GM23338 (cell line): ENCODE measurements around the gene CFAP53. TPM values are rescaled to one million over a fixed set of nuclear protein-coding genes. Genes with fewer than 3 reads are reported as not detected.

Source experiments
- ATAC-seq: fragments of 200-7000 bp; cut with Tn5 transposase; 3 replicates; pipeline ENCODE4 v1.9.1; 2020
- DNase-seq: peaks from one replicate; pipeline ENCODE4 v3.0.0-alpha.2; 2015; ENCODE audit warnings: low spot score
- H2AFZ ChIP-seq: fragments of 200-600 bp; sonication (generic); 2 replicates; pipeline ENCODE4 v1.8.0; 2016; ENCODE audit warnings: antibody characterized with exemption, mild to moderate bottlenecking, moderate library complexity
- H3F3A ChIP-seq: fragments of 200-600 bp; sonication (generic); replicated peaks from 2 replicates; pipeline ENCODE4 v1.8.0; 2017; ENCODE audit warnings: antibody characterized with exemption, mixed run types, low read depth
- H3K27ac ChIP-seq: fragments of 200-600 bp; sonication (generic); 2 replicates; pipeline ENCODE4 v1.6.1; 2016; ENCODE audit warnings: low read depth
- H3K27me3 ChIP-seq: fragments of 200-600 bp; sonication (generic); 2 replicates; pipeline ENCODE4 v1.8.0; 2016; ENCODE audit warnings: mild to moderate bottlenecking, mixed run types, moderate library complexity; ENCODE audit not compliant: insufficient read depth
- H3K36me3 ChIP-seq: fragments of 200-600 bp; sonication (generic); 2 replicates; pipeline ENCODE4 v1.8.0; 2016; ENCODE audit warnings: mild to moderate bottlenecking; ENCODE audit not compliant: insufficient read depth
- H3K4me1 ChIP-seq: fragments of 200-600 bp; sonication (generic); 2 replicates; pipeline ENCODE4 v1.8.0; 2016; ENCODE audit warnings: mild to moderate bottlenecking, moderate library complexity; ENCODE audit not compliant: insufficient read depth
- H3K4me2 ChIP-seq: fragments of 200-600 bp; sonication (generic); 2 replicates; pipeline ENCODE4 v1.7.1; 2017; ENCODE audit warnings: mixed run types
- H3K4me3 ChIP-seq: fragments of 200-600 bp; sonication (generic); 2 replicates; pipeline ENCODE4 v1.6.1; 2016; ENCODE audit warnings: mixed run types
- H3K79me2 ChIP-seq: fragments of 200-600 bp; sonication (generic); replicated peaks from 2 replicates; pipeline ENCODE4 v1.8.0; 2017; ENCODE audit warnings: mild to moderate bottlenecking; ENCODE audit not compliant: insufficient read depth
- H3K9me2 ChIP-seq: fragments of 200-600 bp; sonication (generic); 2 replicates; pipeline ENCODE4 v1.8.0; 2017; ENCODE audit not compliant: insufficient read depth
- H4K20me1 ChIP-seq: fragments of 200-600 bp; sonication (generic); replicated peaks from 2 replicates; pipeline ENCODE4 v1.8.0; 2017; ENCODE audit warnings: mild to moderate bottlenecking; ENCODE audit not compliant: insufficient read depth
- H3K27ac Mint-ChIP-seq: 2 replicates; pipeline ENCODE4 v1.8.0; 2020; ENCODE audit warnings: inconsistent platforms, mild to moderate bottlenecking, moderate library complexity, mixed read lengths
- H3K27me3 Mint-ChIP-seq: 3 replicates; pipeline ENCODE4 v1.8.0; 2022; ENCODE audit warnings: low read depth, mild to moderate bottlenecking, moderate library complexity, mixed read lengths, inconsistent platforms; ENCODE audit not compliant: insufficient read depth, poor library complexity
- H3K36me3 Mint-ChIP-seq: 3 replicates; pipeline ENCODE4 v1.8.0; 2021; ENCODE audit warnings: low read depth, mild to moderate bottlenecking, inconsistent platforms, moderate library complexity, mixed read lengths
- H3K4me1 Mint-ChIP-seq: 3 replicates; pipeline ENCODE4 v1.8.0; 2020; ENCODE audit warnings: mild to moderate bottlenecking, inconsistent platforms, mixed read lengths
- H3K4me3 Mint-ChIP-seq: 3 replicates; pipeline ENCODE4 v1.8.0; 2021; ENCODE audit warnings: moderate library complexity, mild to moderate bottlenecking, inconsistent platforms, mixed read lengths
- H3K9me3 Mint-ChIP-seq: 3 replicates; pipeline ENCODE4 v1.8.0; 2020; ENCODE audit warnings: moderate library complexity, mild to moderate bottlenecking, inconsistent platforms, mixed read lengths
- CREB1 ChIP-seq: fragments of 250-450 bp; sonication (Bioruptor Pico); IDR thresholded peaks from 2 replicates; pipeline ENCODE4 v1.5.0; 2020; ENCODE audit warnings: low read depth, mild to moderate bottlenecking, moderate library complexity
- ETS1 ChIP-seq: IDR thresholded peaks from 2 replicates; pipeline ENCODE4 v1.6.1; 2016; ENCODE audit warnings: antibody characterized with exemption
- EZH2 ChIP-seq: fragments of 200-600 bp; sonication (generic); IDR thresholded peaks from one replicate; pipeline ENCODE4 v1.8.0; 2017; ENCODE audit warnings: antibody characterized with exemption, mild to moderate bottlenecking, low read depth; ENCODE audit not compliant: unreplicated experiment
- EZH2phosphoT487 ChIP-seq: fragments of 200-600 bp; sonication (generic); IDR thresholded peaks from one replicate; pipeline ENCODE4 v1.8.1; 2018; ENCODE audit warnings: antibody characterized with exemption; ENCODE audit not compliant: unreplicated experiment
- JUNB ChIP-seq: IDR thresholded peaks from one replicate; pipeline ENCODE4 v1.6.1; 2016; ENCODE audit warnings: antibody characterized with exemption; ENCODE audit not compliant: unreplicated experiment
- NANOG ChIP-seq: IDR thresholded peaks from 2 replicates; pipeline ENCODE4 v1.6.1; 2016; ENCODE audit warnings: antibody characterized with exemption, borderline replicate concordance
- POLR2AphosphoS5 ChIP-seq: IDR thresholded peaks from 2 replicates; pipeline ENCODE4 v1.6.1; 2016; ENCODE audit warnings: antibody characterized with exemption, low read depth
- REST ChIP-seq: IDR thresholded peaks from one replicate; pipeline ENCODE4 v1.6.1; 2018; ENCODE audit warnings: antibody characterized with exemption; ENCODE audit not compliant: unreplicated experiment
- STAT1 ChIP-seq: IDR thresholded peaks from one replicate; pipeline ENCODE4 v1.6.1; 2016; ENCODE audit warnings: antibody characterized with exemption; ENCODE audit not compliant: unreplicated experiment
- ZNF114 ChIP-seq: fragments of 250-450 bp; sonication (Bioruptor Pico); IDR thresholded peaks from 2 replicates; pipeline ENCODE4 v1.5.0; 2020; ENCODE audit warnings: mild to moderate bottlenecking, moderate library complexity
- ZNF331 ChIP-seq: fragments of 250-450 bp; sonication (Bioruptor Pico); IDR thresholded peaks from 2 replicates; pipeline ENCODE4 v1.5.0; 2020; ENCODE audit warnings: low read depth, mild to moderate bottlenecking, moderate library complexity
- ZNF462 ChIP-seq: fragments of 250-450 bp; sonication (Bioruptor Pico); IDR thresholded peaks from 2 replicates; pipeline ENCODE4 v1.5.0; 2020; ENCODE audit warnings: mild to moderate bottlenecking, moderate library complexity
- polyA plus RNA-seq: library from polyadenylated mRNA; unstranded; fragments of >200 nt; fragmentation: Nextera tagmentation; extraction: Ambion mirVana; gene quantifications from 2 replicates; pipeline ENCODE4 v1.2.1, GENCODE V29; 2016
- total RNA-seq: library from RNA; depleted of rRNA; stranded (reverse); fragments of >200 nt; shearing (Covaris generic); gene quantifications from 2 replicates; pipeline ENCODE4 v1.2.3, GENCODE V29; 2014
- TF ChIP-seq, protein P1 (sequence below), 2 experiments: fragments of 200-600 bp in 1 of 2; sonication (generic) in 1 of 2; conservative IDR thresholded peaks; 2 replicates each; pipeline versions ENCODE4 v1.5.1 to v1.6.1; 2016 to 2017; ENCODE audit warnings: antibody characterized with exemption in 2 of 2, low read depth in 2 of 2, mild to moderate bottlenecking in 2 of 2, moderate library complexity in 1 of 2

Gene CFAP53
- total and polyA plus RNA-seq, 2 experiments from 2014 or later = 0.71 TPM; not detected in 1

GRCh38 chr18:50307400-50307737, 41.1 kb upstream of the CFAP53 start:
- H3K36me3 ChIP-seq = no peaks in the 10 kb centered on the region
- peaks cover 49% of the 10 kb centered on the region for H3K27me3 ChIP-seq
- DNase-seq (no peak), ATAC-seq (peak; percentile 65)
- TF ChIP-seq, protein P1, sequence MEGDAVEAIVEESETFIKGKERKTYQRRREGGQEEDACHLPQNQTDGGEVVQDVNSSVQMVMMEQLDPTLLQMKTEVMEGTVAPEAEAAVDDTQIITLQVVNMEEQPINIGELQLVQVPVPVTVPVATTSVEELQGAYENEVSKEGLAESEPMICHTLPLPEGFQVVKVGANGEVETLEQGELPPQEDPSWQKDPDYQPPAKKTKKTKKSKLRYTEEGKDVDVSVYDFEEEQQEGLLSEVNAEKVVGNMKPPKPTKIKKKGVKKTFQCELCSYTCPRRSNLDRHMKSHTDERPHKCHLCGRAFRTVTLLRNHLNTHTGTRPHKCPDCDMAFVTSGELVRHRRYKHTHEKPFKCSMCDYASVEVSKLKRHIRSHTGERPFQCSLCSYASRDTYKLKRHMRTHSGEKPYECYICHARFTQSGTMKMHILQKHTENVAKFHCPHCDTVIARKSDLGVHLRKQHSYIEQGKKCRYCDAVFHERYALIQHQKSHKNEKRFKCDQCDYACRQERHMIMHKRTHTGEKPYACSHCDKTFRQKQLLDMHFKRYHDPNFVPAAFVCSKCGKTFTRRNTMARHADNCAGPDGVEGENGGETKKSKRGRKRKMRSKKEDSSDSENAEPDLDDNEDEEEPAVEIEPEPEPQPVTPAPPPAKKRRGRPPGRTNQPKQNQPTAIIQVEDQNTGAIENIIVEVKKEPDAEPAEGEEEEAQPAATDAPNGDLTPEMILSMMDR (conservative IDR thresholded peaks at IDR 0.05; ENCODE audit: low read depth in 2 of 2) = no peak
- no peak for TF ChIP-seq EZH2
- TF ChIP-seq ETS1 = no peak
- no peak for TF ChIP-seq NANOG
- no peak for TF ChIP-seq EZH2phosphoT487
- no peak for TF ChIP-seq REST
- TF ChIP-seq JUNB = no peak
- TF ChIP-seq ZNF114 (CRISPR knock-in tag) = no peak
- no peak for TF ChIP-seq CREB1 (CRISPR knock-in tag)
- no peak for TF ChIP-seq STAT1
- TF ChIP-seq POLR2AphosphoS5 = no peak
- TF ChIP-seq ZNF331 = no peak
- no peak for TF ChIP-seq ZNF462 (CRISPR knock-in tag)
- H4K20me1 ChIP-seq = no peaks in the 10 kb centered on the region
- Mint-ChIP-seq H3K4me3 (peak overlapping the region; percentile 79), H3K27me3 (peaks cover 11% of the 10 kb centered on the region), H3K36me3 (no peaks in the 10 kb centered on the region), H3K9me3 (peaks cover 4% of the 10 kb centered on the region; the same call in 1 of the 3 replicates), H3K4me1 (no peaks in the 10 kb centered on the region), H3K27ac (no peak overlapping the region)
- no peaks in the 10 kb centered on the region for H3K9me2 ChIP-seq
- H3K4me1 ChIP-seq = peaks cover 5% of the 10 kb centered on the region; the same call in 1 of the 2 replicates
- H3K4me3 ChIP-seq = peak overlapping the region; percentile 59
- no peaks in the 10 kb centered on the region for H3F3A ChIP-seq
- H3K27ac ChIP-seq = no peak overlapping the region
- peak overlapping the region; percentile 77; the same call in 1 of the 2 replicates for H2AFZ ChIP-seq
- H3K79me2 ChIP-seq = no peaks in the 10 kb centered on the region
- H3K4me2 ChIP-seq = peak overlapping the region; percentile 69
